ENCODE measurements around the gene ZNF664. TPM values are rescaled to one million over a fixed set of nuclear protein-coding genes. Genes with fewer than 3 reads are reported as not detected.

The ZNF664 gene
- total RNA-seq, 1 donor from 2014 or later: 97.5 TPM

DNA sequence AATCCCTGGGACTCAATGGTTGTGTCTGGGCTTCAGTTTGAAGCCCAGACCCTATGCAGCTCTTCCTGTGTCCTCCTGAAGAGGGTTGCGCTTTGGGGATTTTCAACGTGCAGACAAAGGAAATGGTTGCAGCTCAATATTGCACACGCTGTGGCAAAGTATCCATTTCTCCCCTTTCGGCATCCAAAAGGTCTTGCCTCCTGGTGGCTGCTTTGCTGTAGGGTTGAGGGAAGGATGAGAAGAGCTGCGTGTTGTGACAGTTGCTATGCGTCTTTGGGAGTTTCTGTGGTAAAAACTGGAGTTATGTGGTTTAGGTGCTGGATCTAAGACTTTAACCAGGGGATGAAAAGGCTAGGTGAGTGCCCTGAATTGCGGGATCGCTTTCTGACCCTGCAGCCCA is 71.0 kb downstream of the ZNF664 start:
- Histone ChIP-seq H3K36me3 (ENCODE audit: control insufficient read depth, insufficient read depth, low read length) (no peaks in the 10 kb centered on the region), H3K4me3 (ENCODE audit: low read depth, low read length) (no peak overlapping the region), H3K27me3 (ENCODE audit: control insufficient read depth, insufficient read depth, low read length) (no peaks in the 10 kb centered on the region)
- no peak for DNase-seq (ENCODE audit: low read depth)
- TF ChIP-seq, protein P1, sequence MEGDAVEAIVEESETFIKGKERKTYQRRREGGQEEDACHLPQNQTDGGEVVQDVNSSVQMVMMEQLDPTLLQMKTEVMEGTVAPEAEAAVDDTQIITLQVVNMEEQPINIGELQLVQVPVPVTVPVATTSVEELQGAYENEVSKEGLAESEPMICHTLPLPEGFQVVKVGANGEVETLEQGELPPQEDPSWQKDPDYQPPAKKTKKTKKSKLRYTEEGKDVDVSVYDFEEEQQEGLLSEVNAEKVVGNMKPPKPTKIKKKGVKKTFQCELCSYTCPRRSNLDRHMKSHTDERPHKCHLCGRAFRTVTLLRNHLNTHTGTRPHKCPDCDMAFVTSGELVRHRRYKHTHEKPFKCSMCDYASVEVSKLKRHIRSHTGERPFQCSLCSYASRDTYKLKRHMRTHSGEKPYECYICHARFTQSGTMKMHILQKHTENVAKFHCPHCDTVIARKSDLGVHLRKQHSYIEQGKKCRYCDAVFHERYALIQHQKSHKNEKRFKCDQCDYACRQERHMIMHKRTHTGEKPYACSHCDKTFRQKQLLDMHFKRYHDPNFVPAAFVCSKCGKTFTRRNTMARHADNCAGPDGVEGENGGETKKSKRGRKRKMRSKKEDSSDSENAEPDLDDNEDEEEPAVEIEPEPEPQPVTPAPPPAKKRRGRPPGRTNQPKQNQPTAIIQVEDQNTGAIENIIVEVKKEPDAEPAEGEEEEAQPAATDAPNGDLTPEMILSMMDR (IDR thresholded peaks at IDR 0.05; ENCODE audit: insufficient read depth, low read length, poor library complexity, severe bottlenecking): no peak

DNA sequence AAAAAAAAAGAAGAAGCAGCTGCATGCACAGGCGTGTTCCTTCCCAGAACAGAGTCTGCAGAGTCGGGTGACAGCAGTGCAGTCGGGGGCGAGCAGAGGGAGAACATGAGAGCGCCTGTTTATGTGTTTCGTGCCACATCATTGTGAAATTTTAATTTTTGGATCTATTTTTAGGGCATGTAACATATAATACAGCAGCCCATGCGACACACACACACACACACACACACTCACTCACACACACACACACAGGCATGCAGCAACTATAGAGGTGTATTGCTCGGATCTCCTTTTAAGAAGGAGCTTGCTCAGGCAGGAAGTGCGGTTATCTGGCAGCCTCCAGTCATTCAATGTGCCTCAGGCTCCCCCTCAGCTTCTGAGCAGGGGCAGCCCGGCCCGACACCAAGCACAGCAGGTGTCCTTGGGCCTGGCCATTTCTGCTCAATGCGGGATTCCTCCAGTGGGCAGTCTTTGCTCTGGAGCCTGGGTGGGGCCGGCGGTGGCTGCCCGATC is 71.8 kb downstream of the ZNF664 start:
- H3K4me3 ChIP-seq (ENCODE audit: low read depth, low read length): no peak overlapping the region

DNA sequence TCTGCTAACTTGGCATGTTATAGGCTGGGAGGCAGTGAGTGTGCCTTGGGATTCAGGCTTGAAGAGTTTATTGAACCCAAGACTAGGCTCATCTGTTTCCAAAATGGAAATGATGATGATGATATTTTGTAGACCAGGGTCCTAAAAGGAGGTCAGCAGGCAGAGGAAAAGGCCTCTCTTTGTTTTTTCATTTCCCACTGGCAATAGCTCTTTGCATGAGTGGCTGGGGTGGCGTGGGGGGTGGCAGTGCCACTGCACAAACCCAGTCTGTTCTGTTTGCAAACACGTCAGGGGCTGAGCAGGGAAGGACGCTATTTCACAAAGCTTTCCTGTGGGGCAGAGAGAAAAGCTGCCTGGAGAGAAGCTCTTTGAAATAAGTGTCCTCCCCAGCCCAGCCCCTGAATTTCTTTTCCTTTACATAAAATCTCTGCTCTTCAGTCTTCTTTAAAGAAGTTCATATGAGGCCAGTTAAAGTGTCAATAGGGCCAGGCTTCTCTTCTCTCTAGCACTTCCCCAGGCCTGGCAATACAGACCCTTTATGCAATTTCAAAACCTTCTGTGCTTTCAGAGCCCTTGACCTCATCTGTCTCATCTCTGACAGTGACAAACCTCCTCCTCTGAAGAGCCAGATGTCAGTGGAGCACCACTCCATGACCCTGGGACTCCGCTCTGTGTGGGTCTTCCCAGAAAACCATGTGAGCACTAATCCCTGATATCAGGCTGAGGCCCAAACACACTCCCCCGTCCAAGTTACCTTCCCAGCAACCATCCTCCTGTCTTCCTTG is 72.8 kb downstream of the ZNF664 start:
- TF ChIP-seq, protein P1 (IDR thresholded peaks at IDR 0.05; ENCODE audit: insufficient read depth, low read length, poor library complexity, severe bottlenecking): no peak
- no peaks in the 10 kb centered on the region for H3K36me3 ChIP-seq (ENCODE audit: control insufficient read depth, insufficient read depth, low read length)
- no peaks in the 10 kb centered on the region for H3K27me3 ChIP-seq (ENCODE audit: control insufficient read depth, insufficient read depth, low read length)
- no peak for DNase-seq (ENCODE audit: low read depth)
- no peak overlapping the region for H3K4me3 ChIP-seq (ENCODE audit: low read depth, low read length)

More for the DNA sequence above, 71.8 kb downstream of the ZNF664 start:
- Histone ChIP-seq H3K36me3 (ENCODE audit: control insufficient read depth, insufficient read depth, low read length) (no peaks in the 10 kb centered on the region), H3K27me3 (ENCODE audit: control insufficient read depth, insufficient read depth, low read length) (no peaks in the 10 kb centered on the region)
- no peak for DNase-seq (ENCODE audit: low read depth)
- TF ChIP-seq, protein P1 (IDR thresholded peaks at IDR 0.05; ENCODE audit: insufficient read depth, low read length, poor library complexity, severe bottlenecking): no peak

DNA sequence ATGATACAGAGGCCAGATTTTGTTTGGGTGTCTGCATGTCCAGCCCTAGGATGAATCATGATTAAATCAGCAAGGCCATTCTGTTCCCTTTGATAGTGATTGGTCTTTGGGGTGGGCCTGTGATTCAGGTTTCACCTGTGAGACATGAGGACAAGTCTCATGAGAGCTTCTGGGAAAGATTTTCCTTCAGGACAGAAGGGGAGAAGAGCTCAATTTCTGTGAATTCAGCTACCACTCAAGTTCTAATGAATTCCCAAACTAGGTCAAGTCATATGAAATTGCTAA is 73.4 kb downstream of the ZNF664 start:
- Histone ChIP-seq H3K4me3 (ENCODE audit: low read depth, low read length) (no peak overlapping the region), H3K36me3 (ENCODE audit: control insufficient read depth, insufficient read depth, low read length) (no peaks in the 10 kb centered on the region), H3K27me3 (ENCODE audit: control insufficient read depth, insufficient read depth, low read length) (no peaks in the 10 kb centered on the region)
- TF ChIP-seq, protein P1 (IDR thresholded peaks at IDR 0.05; ENCODE audit: insufficient read depth, low read length, poor library complexity, severe bottlenecking): no peak
- no peak for DNase-seq (ENCODE audit: low read depth)

DNA sequence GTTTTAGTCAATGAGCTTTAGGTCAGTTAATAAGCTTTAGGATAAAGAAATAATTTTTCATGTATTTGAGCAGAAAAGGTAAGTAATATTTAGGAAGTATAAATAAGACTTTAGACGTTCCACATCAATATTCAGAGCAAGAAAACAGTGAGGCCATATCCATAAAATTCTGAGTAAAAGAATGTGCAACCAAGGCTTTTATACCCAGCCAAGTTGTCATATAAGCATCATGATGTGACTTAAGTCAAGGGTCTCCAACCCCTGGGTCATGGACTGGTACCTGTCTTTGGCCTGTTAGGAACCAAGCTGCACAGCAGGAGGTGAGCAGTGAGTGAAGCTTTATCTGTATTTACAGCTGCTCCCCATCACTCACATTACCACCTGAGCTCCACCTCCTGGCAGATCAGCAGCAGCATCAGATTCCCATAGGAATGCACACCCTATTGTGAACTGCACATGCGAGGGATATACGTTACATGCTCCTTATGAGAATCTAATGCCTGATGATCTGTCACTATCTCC is 74.1 kb downstream of the ZNF664 start:
- Histone ChIP-seq H3K36me3 (ENCODE audit: control insufficient read depth, insufficient read depth, low read length) (no peaks in the 10 kb centered on the region), H3K4me3 (ENCODE audit: low read depth, low read length) (no peak overlapping the region), H3K27me3 (ENCODE audit: control insufficient read depth, insufficient read depth, low read length) (no peaks in the 10 kb centered on the region)
- DNase-seq (ENCODE audit: low read depth): no peak
- TF ChIP-seq, protein P1 (IDR thresholded peaks at IDR 0.05; ENCODE audit: insufficient read depth, low read length, poor library complexity, severe bottlenecking): no peak
